Breast epithelium (tissue), 4 donors: Measurements from ENCODE around the gene KRT34. TPM values are rescaled to one million over a fixed set of nuclear protein-coding genes. Genes with fewer than 3 reads are reported as not detected.

Source experiments
- DNase-seq, 2 donors: peaks; one replicate each; pipeline ENCODE4 v3.0.0-alpha.2; 2019; ENCODE audit warnings: low spot score in 2 of 2
- H3K27ac ChIP-seq, 2 donors: fragments of 200-600 bp; sonication (generic) in 1 of 2; one replicate each; pipeline ENCODE4 v1.5.1; 2016 to 2019; ENCODE audit warnings: mild to moderate bottlenecking in 1 of 2
- H3K27me3 ChIP-seq, 2 donors: fragments of 200-600 bp; sonication (generic) in 1 of 2; one replicate each; pipeline versions ENCODE4 v1.5.1 to v1.6.0; 2017 to 2019; ENCODE audit warnings: control low read depth in 1 of 2, mild to moderate bottlenecking in 1 of 2
- H3K36me3 ChIP-seq: fragments of 200-600 bp; one replicate; pipeline ENCODE4 v1.5.1; 2019
- H3K4me1 ChIP-seq, 2 donors: fragments of 200-600 bp; sonication (generic); one replicate each; pipeline ENCODE4 v1.5.1; 2016 to 2019; ENCODE audit warnings: control low read depth in 1 of 2
- H3K4me3 ChIP-seq, 3 donors: fragments of 200-600 bp; sonication (generic); 1 replicate in 2 of 3; 2 replicates in 1 of 3; pipeline ENCODE4 v1.5.1; 2016 to 2019; ENCODE audit warnings: mild to moderate bottlenecking in 3 of 3, moderate library complexity in 2 of 3
- H3K9me3 ChIP-seq, 2 donors: fragments of 200-600 bp; sonication (generic) in 1 of 2; one replicate each; pipeline ENCODE4 v1.5.1; 2016 to 2019; ENCODE audit warnings: control low read depth in 1 of 2
- CTCF ChIP-seq, 3 donors: fragments of 450-650 bp; IDR thresholded peaks; one replicate each; pipeline ENCODE4 v1.5.1; 2016 to 2017; ENCODE audit warnings: antibody characterized with exemption in 3 of 3, mild to moderate bottlenecking in 3 of 3, moderate library complexity in 3 of 3
- POLR2A ChIP-seq: fragments of 450-650 bp; IDR thresholded peaks from one replicate; pipeline ENCODE4 v1.6.1; 2016; ENCODE audit warnings: antibody characterized with exemption, mild to moderate bottlenecking, moderate library complexity
- POLR2AphosphoS5 ChIP-seq, 3 donors: sonication (generic); formaldehyde crosslinking; IDR thresholded peaks; one replicate each; pipeline ENCODE4 v1.6.1; 2017; ENCODE audit warnings: antibody characterized with exemption in 3 of 3
- intact Hi-C: fragments of 100-400 bp; cut with DNase I; formaldehyde crosslinking; loops from one replicate; pipeline ENCODE4 v1.15.1; 2023; ENCODE audit warnings: low total_unique reads
- total RNA-seq, 3 donors: library from RNA; depleted of rRNA; stranded (reverse); fragments of >200 nt; gene quantifications; one replicate each; pipeline ENCODE4 v1.1.0, GENCODE V29; 2016

KRT34 gene
- total RNA-seq, 3 donors from 2014 or later, result not detected

GRCh38 chr17:41343029-41343428, 39.1 kb downstream of the KRT34 start:
- no peak for TF ChIP-seq CTCF (IDR thresholded peaks at IDR 0.05)
- no peak for TF ChIP-seq POLR2A
- TF ChIP-seq POLR2AphosphoS5 (IDR thresholded peaks at IDR 0.05), result no peak
- intact Hi-C loops, result no loop called here
- Histone ChIP-seq H3K4me1 (peaks cover 0 to 14% of the 10 kb centered on the region in 2 donors), H3K4me3 (no peak overlapping the region), H3K27me3 (no peaks in the 10 kb centered on the region), H3K27ac (no peak overlapping the region), H3K9me3 (peaks cover 7 to 17% of the 10 kb centered on the region in 2 donors), H3K36me3 (no peaks in the 10 kb centered on the region)
- no peak for DNase-seq

- Histone ChIP-seq H3K4me3 (no peak overlapping the region), H3K9me3 (peaks cover 7 to 17% of the 10 kb centered on the region in 2 donors), H3K27me3 (no peaks in the 10 kb centered on the region), H3K4me1 (peaks cover 0 to 14% of the 10 kb centered on the region in 2 donors), H3K36me3 (no peaks in the 10 kb centered on the region), H3K27ac (peak overlapping the region in 1 of 2 donors; percentile 80)
- intact Hi-C loops, result no loop called here
- DNase-seq, result no peak
- TF ChIP-seq POLR2A (no peak), POLR2AphosphoS5 (IDR thresholded peaks at IDR 0.05) (no peak), CTCF (IDR thresholded peaks at IDR 0.05) (no peak)
Observed at GRCh38 chr17:41340934-41341861, 40.9 kb downstream of the KRT34 start.

- no peak for DNase-seq
- no peaks in the 10 kb centered on the region for H3K27me3 ChIP-seq
- intact Hi-C loops, result no loop called here
- TF ChIP-seq CTCF (IDR thresholded peaks at IDR 0.05) (no peak), POLR2AphosphoS5 (IDR thresholded peaks at IDR 0.05) (no peak), POLR2A (no peak)
- peaks cover 0 to 9% of the 10 kb centered on the region in 2 donors for H3K4me1 ChIP-seq
- peaks cover 7 to 17% of the 10 kb centered on the region in 2 donors for H3K9me3 ChIP-seq
- H3K27ac ChIP-seq, result peak overlapping the region; percentile 65 to 80
- no peak overlapping the region for H3K4me3 ChIP-seq
- no peaks in the 10 kb centered on the region for H3K36me3 ChIP-seq
Observed at GRCh38 chr17:41340494-41340893, 41.6 kb downstream of the KRT34 start.

- TF ChIP-seq CTCF (IDR thresholded peaks at IDR 0.05) (no peak), POLR2AphosphoS5 (IDR thresholded peaks at IDR 0.05) (no peak), POLR2A (no peak)
- H3K9me3 ChIP-seq, result peaks cover 7 to 17% of the 10 kb centered on the region in 2 donors
- H3K27ac ChIP-seq, result peak overlapping the region; percentile 65 to 80
- H3K36me3 ChIP-seq, result no peaks in the 10 kb centered on the region
- intact Hi-C loops, result no loop called here
- peaks cover 0 to 7% of the 10 kb centered on the region in 2 donors for H3K4me1 ChIP-seq
- H3K27me3 ChIP-seq, result no peaks in the 10 kb centered on the region
- no peak for DNase-seq
- no peak overlapping the region for H3K4me3 ChIP-seq
Observed at GRCh38 chr17:41339571-41340172, 42.4 kb downstream of the KRT34 start.
